Measurements from ENCODE around the gene SMAD7.
A peak's percentile ranks its signal among the peaks of the same experiment; 100 is the strongest.

SMAD7 gene

DNA sequence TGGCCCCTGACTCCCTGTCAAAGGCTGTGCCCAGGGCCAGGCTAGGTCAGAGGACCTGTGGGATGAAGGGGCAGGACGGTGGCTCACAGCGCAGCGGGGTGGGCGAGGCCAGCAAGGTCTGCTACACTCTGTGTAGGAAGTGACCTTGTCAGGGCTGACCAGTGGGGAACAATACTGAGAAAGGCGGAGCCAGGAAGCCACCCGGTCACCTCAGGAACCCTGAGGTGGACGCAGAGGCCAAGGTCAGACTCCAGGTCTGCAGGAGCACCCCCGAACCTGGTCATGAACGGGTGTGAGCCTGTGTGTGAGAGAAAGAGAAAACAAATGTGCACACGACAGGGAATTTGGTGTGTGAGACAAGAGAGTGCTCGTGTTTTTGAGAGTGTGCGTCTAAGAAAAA lies 72.3 kb downstream of the SMAD7 start:
- no peaks in the 10 kb centered on the region for H3K79me1 ChIP-seq (ENCODE audit: low read length)
- H3K18ac ChIP-seq (ENCODE audit: low read length) = peak overlapping the region; percentile 69
- H2AK5ac ChIP-seq (ENCODE audit: low read length) = no peak overlapping the region
- no peak overlapping the region for H3K4me3 ChIP-seq (ENCODE audit: low read length)
- H3K56ac ChIP-seq (ENCODE audit: low read length) = peak overlapping the region; percentile 82
- no peaks in the 10 kb centered on the region for H3K27me3 ChIP-seq (ENCODE audit: insufficient read depth, low read length, poor library complexity)
- peaks cover 6% of the 10 kb centered on the region for H3K4me1 ChIP-seq (ENCODE audit: control insufficient read depth, low read depth, low read length)
- no peak overlapping the region for H2BK15ac ChIP-seq (replicated peaks; ENCODE audit: low read depth)
- no peak overlapping the region for H2BK5ac ChIP-seq (ENCODE audit: low read length)
- no peak overlapping the region for H3K27ac ChIP-seq (ENCODE audit: low read depth, low read length)
- H3K36me3 ChIP-seq (ENCODE audit: control insufficient read depth, insufficient read depth, low read length) = no peaks in the 10 kb centered on the region
- DNase-seq = no peak
- no peaks in the 10 kb centered on the region for H3K79me2 ChIP-seq (ENCODE audit: control insufficient read depth, insufficient read depth, low read length)
- H3K4ac ChIP-seq (ENCODE audit: low read depth, low read length) = peak overlapping the region; percentile 85
- H2BK120ac ChIP-seq (ENCODE audit: low read depth, low read length) = no peak overlapping the region
- no CpG with 5 or more reads among the region's 12 CpGs for WGBS (ENCODE audit: extremely low coverage, insufficient coverage, low lambda C conversion rate)
- no peak overlapping the region for H4K8ac ChIP-seq (ENCODE audit: low read depth, low read length)
- H3K9ac ChIP-seq (ENCODE audit: low read length) = no peak overlapping the region
- H3K4me2 ChIP-seq (ENCODE audit: low read length) = no peak overlapping the region
- no peak overlapping the region for H3K23ac ChIP-seq (ENCODE audit: low read length)
- H4K5ac ChIP-seq (ENCODE audit: low read length) = no peak overlapping the region

DNA sequence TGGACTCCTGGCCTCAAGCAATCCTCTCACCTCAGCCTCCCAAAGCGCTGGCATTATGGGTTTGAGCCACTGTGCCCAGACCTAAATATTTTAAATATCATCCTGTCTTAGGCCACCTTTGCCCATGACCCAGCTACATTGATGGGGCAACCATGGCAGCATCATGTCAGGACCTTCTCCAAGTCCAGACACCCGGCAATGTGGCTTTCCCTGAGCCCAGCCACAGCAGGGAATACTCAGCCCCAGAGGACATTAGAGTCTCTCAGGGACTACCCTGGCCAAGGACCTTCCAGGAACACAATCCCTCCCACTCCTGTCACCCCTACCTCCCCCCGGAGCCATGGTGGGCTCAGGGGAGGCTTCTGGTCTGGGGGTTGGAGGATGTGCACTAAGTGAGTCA lies 72.8 kb downstream of the SMAD7 start:
- peak overlapping the region; percentile 69 for H3K18ac ChIP-seq (ENCODE audit: low read length)
- no peak overlapping the region for H3K4me2 ChIP-seq (ENCODE audit: low read length)
- H3K4me1 ChIP-seq (ENCODE audit: control insufficient read depth, low read depth, low read length) = peaks cover 6% of the 10 kb centered on the region
- no peaks in the 10 kb centered on the region for H3K79me2 ChIP-seq (ENCODE audit: control insufficient read depth, insufficient read depth, low read length)
- no peak overlapping the region for H2AK5ac ChIP-seq (ENCODE audit: low read length)
- no peak overlapping the region for H2BK5ac ChIP-seq (ENCODE audit: low read length)
- no CpG with 5 or more reads among the region's 3 CpGs for WGBS (ENCODE audit: extremely low coverage, insufficient coverage, low lambda C conversion rate)
- H3K27me3 ChIP-seq (ENCODE audit: insufficient read depth, low read length, poor library complexity) = no peaks in the 10 kb centered on the region
- no peak overlapping the region for H3K56ac ChIP-seq (ENCODE audit: low read length)
- no peaks in the 10 kb centered on the region for H3K79me1 ChIP-seq (ENCODE audit: low read length)
- H4K5ac ChIP-seq (ENCODE audit: low read length) = no peak overlapping the region
- no peak overlapping the region for H4K8ac ChIP-seq (ENCODE audit: low read depth, low read length)
- no peak overlapping the region for H3K27ac ChIP-seq (ENCODE audit: low read depth, low read length)
- H3K23ac ChIP-seq (ENCODE audit: low read length) = no peak overlapping the region
- no peaks in the 10 kb centered on the region for H3K36me3 ChIP-seq (ENCODE audit: control insufficient read depth, insufficient read depth, low read length)
- no peak for DNase-seq
- H2BK15ac ChIP-seq (replicated peaks; ENCODE audit: low read depth) = no peak overlapping the region
- peak overlapping the region; percentile 85 for H3K4ac ChIP-seq (ENCODE audit: low read depth, low read length)
- H2BK120ac ChIP-seq (ENCODE audit: low read depth, low read length) = no peak overlapping the region
- H3K4me3 ChIP-seq (ENCODE audit: low read length) = no peak overlapping the region
- H3K9ac ChIP-seq (ENCODE audit: low read length) = no peak overlapping the region

DNA sequence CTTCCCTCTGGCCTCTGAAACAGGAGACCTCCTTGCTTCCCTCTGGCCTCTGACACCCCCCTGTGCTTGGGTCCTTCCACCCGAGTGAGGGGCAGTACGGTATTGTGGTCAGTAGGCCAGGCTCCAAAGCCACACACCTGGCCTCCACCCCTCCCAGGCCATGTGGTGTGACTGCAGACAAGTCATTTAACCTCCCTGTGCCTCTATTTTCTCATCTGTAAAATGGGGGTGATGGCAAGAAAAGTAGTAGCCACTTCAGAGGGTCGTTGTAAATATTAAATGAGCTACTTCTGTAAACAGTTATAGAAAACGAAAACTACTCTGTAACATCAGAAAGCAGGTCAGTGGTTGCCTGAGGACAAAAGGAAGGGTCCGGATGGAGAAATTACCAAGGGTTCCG lies 74.2 kb downstream of the SMAD7 start:
- H3K4me2 ChIP-seq (ENCODE audit: low read length) = no peak overlapping the region
- no peak overlapping the region for H3K18ac ChIP-seq (ENCODE audit: low read length)
- WGBS (ENCODE audit: extremely low coverage, insufficient coverage, low lambda C conversion rate) = no CpG with 5 or more reads among the region's 6 CpGs
- H2BK15ac ChIP-seq (replicated peaks; ENCODE audit: low read depth) = no peak overlapping the region
- peak overlapping the region; percentile 14 for H2BK5ac ChIP-seq (ENCODE audit: low read length)
- no peak overlapping the region for H3K9ac ChIP-seq (ENCODE audit: low read length)
- no peak overlapping the region for H3K27ac ChIP-seq (ENCODE audit: low read depth, low read length)
- H2BK120ac ChIP-seq (ENCODE audit: low read depth, low read length) = no peak overlapping the region
- no peaks in the 10 kb centered on the region for H3K79me1 ChIP-seq (ENCODE audit: low read length)
- H3K4me1 ChIP-seq (ENCODE audit: control insufficient read depth, low read depth, low read length) = peaks cover 6% of the 10 kb centered on the region
- no peak overlapping the region for H3K23ac ChIP-seq (ENCODE audit: low read length)
- no peak for DNase-seq
- H3K56ac ChIP-seq (ENCODE audit: low read length) = peak overlapping the region; percentile 63
- H3K4me3 ChIP-seq (ENCODE audit: low read length) = no peak overlapping the region
- peak overlapping the region; percentile 40 for H4K5ac ChIP-seq (ENCODE audit: low read length)
- H4K8ac ChIP-seq (ENCODE audit: low read depth, low read length) = no peak overlapping the region
- no peak overlapping the region for H3K4ac ChIP-seq (ENCODE audit: low read depth, low read length)
- no peaks in the 10 kb centered on the region for H3K79me2 ChIP-seq (ENCODE audit: control insufficient read depth, insufficient read depth, low read length)
- H3K27me3 ChIP-seq (ENCODE audit: insufficient read depth, low read length, poor library complexity) = no peaks in the 10 kb centered on the region
- no peaks in the 10 kb centered on the region for H3K36me3 ChIP-seq (ENCODE audit: control insufficient read depth, insufficient read depth, low read length)
- peak overlapping the region; percentile 65 for H2AK5ac ChIP-seq (ENCODE audit: low read length)

DNA sequence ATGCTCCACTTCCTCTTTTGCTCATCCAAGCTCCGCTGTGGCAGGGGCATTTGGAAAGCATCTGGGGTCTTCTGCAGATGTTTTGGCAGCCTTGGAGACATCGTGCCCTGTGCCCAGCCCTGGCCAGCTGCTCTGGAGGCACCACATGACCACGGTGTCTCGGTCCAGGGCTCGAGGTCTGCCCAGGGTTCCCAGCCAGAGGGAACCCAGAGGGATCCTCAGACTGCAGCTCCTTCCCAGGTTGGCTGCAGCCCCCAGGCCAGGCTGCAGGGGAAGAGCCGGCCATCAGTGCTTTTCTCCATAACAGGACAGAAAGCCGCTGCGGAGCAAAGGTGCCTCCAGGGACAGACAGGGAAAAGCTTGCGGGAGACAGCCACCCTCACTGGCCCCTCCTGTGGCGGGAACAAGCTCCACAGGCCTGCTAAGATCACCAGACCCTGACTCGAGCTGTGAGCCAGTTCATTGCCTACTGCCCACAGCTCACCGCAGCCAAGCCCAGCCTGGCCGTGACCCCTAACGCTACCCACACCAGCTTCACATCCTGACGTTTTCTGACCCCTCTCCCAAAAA lies 74.7 kb downstream of the SMAD7 start:
- Histone ChIP-seq H3K79me2 (ENCODE audit: control insufficient read depth, insufficient read depth, low read length) (no peaks in the 10 kb centered on the region), H3K4me2 (ENCODE audit: low read length) (no peak overlapping the region), H4K8ac (ENCODE audit: low read depth, low read length) (no peak overlapping the region), H3K36me3 (ENCODE audit: control insufficient read depth, insufficient read depth, low read length) (no peaks in the 10 kb centered on the region), H3K4ac (ENCODE audit: low read depth, low read length) (no peak overlapping the region), H3K9ac (ENCODE audit: low read length) (no peak overlapping the region), H2BK15ac (replicated peaks; ENCODE audit: low read depth) (no peak overlapping the region), H3K4me3 (ENCODE audit: low read length) (no peak overlapping the region), H3K56ac (ENCODE audit: low read length) (peak overlapping the region; percentile 63), H2AK5ac (ENCODE audit: low read length) (no peak overlapping the region), H3K27me3 (ENCODE audit: insufficient read depth, low read length, poor library complexity) (no peaks in the 10 kb centered on the region), H3K27ac (ENCODE audit: low read depth, low read length) (no peak overlapping the region), H2BK5ac (ENCODE audit: low read length) (peak overlapping the region; percentile 14), H2BK120ac (ENCODE audit: low read depth, low read length) (no peak overlapping the region), H3K79me1 (ENCODE audit: low read length) (no peaks in the 10 kb centered on the region), H3K23ac (ENCODE audit: low read length) (no peak overlapping the region), H3K4me1 (ENCODE audit: control insufficient read depth, low read depth, low read length) (peaks cover 6% of the 10 kb centered on the region), H4K5ac (ENCODE audit: low read length) (peak overlapping the region; percentile 40), H3K18ac (ENCODE audit: low read length) (no peak overlapping the region)
- DNase-seq = peak; percentile 85
- no CpG with 5 or more reads among the region's 15 CpGs for WGBS (ENCODE audit: extremely low coverage, insufficient coverage, low lambda C conversion rate)

DNA sequence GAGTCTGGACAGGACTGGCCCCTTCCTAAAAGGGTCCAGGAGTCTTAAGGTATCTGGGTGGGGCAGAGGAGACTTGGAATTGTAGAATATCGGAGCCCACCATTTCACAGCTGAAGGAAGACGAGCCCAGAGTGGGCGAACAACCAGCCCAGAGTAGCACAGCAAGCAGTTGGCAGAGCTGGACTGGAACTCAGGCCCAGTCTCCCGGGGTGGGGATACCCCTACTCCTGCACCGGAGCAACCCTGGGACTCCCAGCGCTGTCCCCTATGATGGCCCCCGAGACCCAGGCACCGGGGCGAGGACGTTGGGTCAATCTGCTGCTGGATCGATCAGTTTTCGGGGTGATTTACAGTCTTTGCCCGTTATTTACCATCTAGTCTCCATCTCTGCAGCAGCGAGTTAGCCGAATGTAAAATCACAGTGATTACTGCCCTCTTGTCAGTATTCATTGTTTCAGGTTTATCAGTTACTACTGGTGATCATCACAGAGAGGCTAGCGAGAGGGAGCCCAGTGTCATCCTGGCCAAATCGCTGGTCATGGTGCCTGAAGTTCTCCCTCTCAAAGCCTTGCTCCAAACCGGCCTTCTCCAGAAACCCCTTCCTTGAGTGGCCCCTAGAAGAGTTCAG lies 75.3 kb downstream of the SMAD7 start:
- H2BK15ac ChIP-seq (replicated peaks; ENCODE audit: low read depth) = no peak overlapping the region
- no peak overlapping the region for H3K4ac ChIP-seq (ENCODE audit: low read depth, low read length)
- H3K56ac ChIP-seq (ENCODE audit: low read length) = no peak overlapping the region
- no peak overlapping the region for H3K18ac ChIP-seq (ENCODE audit: low read length)
- no peak overlapping the region for H3K23ac ChIP-seq (ENCODE audit: low read length)
- no peaks in the 10 kb centered on the region for H3K36me3 ChIP-seq (ENCODE audit: control insufficient read depth, insufficient read depth, low read length)
- no peak overlapping the region for H4K8ac ChIP-seq (ENCODE audit: low read depth, low read length)
- no peak overlapping the region for H3K9ac ChIP-seq (ENCODE audit: low read length)
- no peak overlapping the region for H3K4me3 ChIP-seq (ENCODE audit: low read length)
- H2AK5ac ChIP-seq (ENCODE audit: low read length) = no peak overlapping the region
- no peaks in the 10 kb centered on the region for H3K27me3 ChIP-seq (ENCODE audit: insufficient read depth, low read length, poor library complexity)
- H3K79me1 ChIP-seq (ENCODE audit: low read length) = no peaks in the 10 kb centered on the region
- no peak overlapping the region for H3K27ac ChIP-seq (ENCODE audit: low read depth, low read length)
- H3K79me2 ChIP-seq (ENCODE audit: control insufficient read depth, insufficient read depth, low read length) = no peaks in the 10 kb centered on the region
- H2BK120ac ChIP-seq (ENCODE audit: low read depth, low read length) = no peak overlapping the region
- WGBS (ENCODE audit: extremely low coverage, insufficient coverage, low lambda C conversion rate) = no CpG with 5 or more reads among the region's 18 CpGs
- peaks cover 6% of the 10 kb centered on the region for H3K4me1 ChIP-seq (ENCODE audit: control insufficient read depth, low read depth, low read length)
- no peak overlapping the region for H2BK5ac ChIP-seq (ENCODE audit: low read length)
- no peak overlapping the region for H3K4me2 ChIP-seq (ENCODE audit: low read length)
- DNase-seq = no peak
- H4K5ac ChIP-seq (ENCODE audit: low read length) = no peak overlapping the region

DNA sequence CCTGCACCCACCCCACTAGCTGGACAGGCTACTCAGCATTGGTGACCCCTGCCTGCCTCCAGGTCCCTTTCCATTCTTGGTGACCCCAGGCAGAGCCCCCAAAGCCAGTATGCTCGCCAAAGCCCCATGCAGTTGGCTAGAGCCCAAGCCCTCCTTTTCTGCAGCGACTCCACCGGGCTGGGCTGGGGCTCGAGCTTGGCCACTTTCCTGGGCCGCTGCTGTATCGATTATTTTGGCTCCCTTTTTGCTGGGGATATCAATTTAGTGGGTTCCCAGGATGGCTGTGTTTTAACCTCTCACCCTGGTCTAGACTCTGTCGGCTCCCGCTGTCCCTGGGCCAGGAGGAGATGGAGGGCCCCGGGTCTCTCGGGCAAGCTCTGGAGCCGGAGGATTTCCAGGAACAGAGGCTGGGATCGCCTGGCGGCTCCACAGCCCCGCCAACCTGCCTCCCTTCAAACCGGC lies 76.0 kb downstream of the SMAD7 start:
- H2AK5ac ChIP-seq (ENCODE audit: low read length) = no peak overlapping the region
- H3K79me1 ChIP-seq (ENCODE audit: low read length) = no peaks in the 10 kb centered on the region
- no peaks in the 10 kb centered on the region for H3K36me3 ChIP-seq (ENCODE audit: control insufficient read depth, insufficient read depth, low read length)
- no peak overlapping the region for H3K56ac ChIP-seq (ENCODE audit: low read length)
- no peak overlapping the region for H3K18ac ChIP-seq (ENCODE audit: low read length)
- H3K4me2 ChIP-seq (ENCODE audit: low read length) = no peak overlapping the region
- H2BK120ac ChIP-seq (ENCODE audit: low read depth, low read length) = no peak overlapping the region
- H3K4me1 ChIP-seq (ENCODE audit: control insufficient read depth, low read depth, low read length) = peaks cover 6% of the 10 kb centered on the region
- H4K8ac ChIP-seq (ENCODE audit: low read depth, low read length) = no peak overlapping the region
- H3K4ac ChIP-seq (ENCODE audit: low read depth, low read length) = no peak overlapping the region
- DNase-seq = no peak
- no peaks in the 10 kb centered on the region for H3K27me3 ChIP-seq (ENCODE audit: insufficient read depth, low read length, poor library complexity)
- no peak overlapping the region for H4K5ac ChIP-seq (ENCODE audit: low read length)
- no peak overlapping the region for H3K23ac ChIP-seq (ENCODE audit: low read length)
- WGBS (ENCODE audit: extremely low coverage, insufficient coverage, low lambda C conversion rate) = no CpG with 5 or more reads among the region's 15 CpGs
- no peak overlapping the region for H2BK5ac ChIP-seq (ENCODE audit: low read length)
- no peaks in the 10 kb centered on the region for H3K79me2 ChIP-seq (ENCODE audit: control insufficient read depth, insufficient read depth, low read length)
- H2BK15ac ChIP-seq (replicated peaks; ENCODE audit: low read depth) = no peak overlapping the region
- H3K27ac ChIP-seq (ENCODE audit: low read depth, low read length) = no peak overlapping the region
- H3K4me3 ChIP-seq (ENCODE audit: low read length) = no peak overlapping the region
- H3K9ac ChIP-seq (ENCODE audit: low read length) = no peak overlapping the region
